HG03159 (cell line): ENCODE results near the gene HINT3.
"Not testable (repeated sequence)": the region's sequence is repeated elsewhere in the genome, so short reads cannot be mapped to it uniquely, and the experiment has no call there.

Experiments used
- ATAC-seq: cut with Tn5 transposase; IDR thresholded peaks from one replicate; pipeline ENCODE4 v1.9.1; 2021; ENCODE audit warnings: mild to moderate bottlenecking, moderate library complexity; ENCODE audit not compliant: unreplicated experiment

Gene HINT3

DNA sequence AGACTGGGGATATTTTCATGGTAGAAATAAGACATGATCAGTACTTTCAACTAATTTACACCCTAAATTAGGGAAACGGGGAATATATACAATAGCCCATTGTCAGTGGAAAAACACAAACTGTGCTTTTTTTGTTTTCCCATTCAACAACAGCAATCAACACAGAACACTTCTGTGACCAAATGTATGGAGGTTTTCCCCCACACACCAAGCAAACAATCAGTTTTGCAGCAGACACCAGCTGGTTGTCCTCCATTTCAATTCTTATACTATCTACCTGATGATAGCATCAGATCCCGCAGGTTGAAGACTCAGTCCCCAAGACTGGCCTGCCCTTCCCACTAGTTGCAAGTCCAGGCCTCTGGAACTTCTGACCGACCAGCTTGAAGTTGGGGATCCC lies 4.5 kb downstream of the HINT3 start:
- ATAC-seq: no peak

DNA sequence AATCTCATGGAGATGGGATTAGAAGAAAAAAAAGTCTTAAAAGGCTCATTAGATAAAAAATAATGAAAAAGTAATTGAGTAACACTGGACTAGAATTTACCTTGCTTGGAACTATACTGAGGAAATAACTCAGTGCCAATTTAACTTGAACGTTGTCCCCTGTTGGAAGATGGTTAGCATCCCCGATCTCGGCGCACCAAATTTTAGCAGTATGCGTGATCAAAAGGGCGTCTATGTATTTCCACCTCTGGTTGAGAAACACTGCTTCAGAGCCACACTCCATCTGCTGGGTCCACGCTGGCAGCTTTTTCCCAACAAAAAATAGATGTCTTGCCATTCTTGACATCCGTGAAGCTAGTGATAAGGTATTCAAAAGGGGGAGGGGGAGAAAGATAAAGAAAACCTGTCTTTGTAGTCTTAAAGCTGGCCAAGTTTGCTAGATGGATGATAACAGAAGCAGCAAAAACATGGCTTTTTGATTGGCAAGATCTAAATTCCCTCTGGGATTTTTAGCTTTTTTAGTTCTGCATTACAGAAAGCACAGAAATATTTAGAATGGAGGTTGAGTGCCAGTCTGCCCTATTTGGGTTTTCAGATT lies 6.4 kb downstream of the HINT3 start:
- ATAC-seq: no peak

DNA sequence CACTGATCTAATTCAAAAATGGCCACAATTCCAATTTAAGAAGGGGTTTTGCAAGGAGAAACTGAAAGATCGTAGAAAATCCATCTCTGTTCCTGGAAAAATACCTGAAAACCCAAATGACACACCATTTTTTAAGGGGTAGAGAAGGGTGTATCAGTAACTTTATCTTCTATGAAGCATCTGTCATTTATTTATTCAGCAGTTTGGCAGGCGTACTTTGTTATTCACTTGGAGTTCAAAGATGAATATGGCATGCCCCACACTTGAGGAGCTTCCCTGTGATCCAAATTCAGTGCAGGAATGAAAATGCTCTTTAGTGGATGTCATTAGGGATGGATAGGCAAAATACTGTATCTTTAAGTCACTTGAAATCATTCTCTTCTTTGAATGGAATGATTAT lies 7.2 kb downstream of the HINT3 start:
- no peak for ATAC-seq

DNA sequence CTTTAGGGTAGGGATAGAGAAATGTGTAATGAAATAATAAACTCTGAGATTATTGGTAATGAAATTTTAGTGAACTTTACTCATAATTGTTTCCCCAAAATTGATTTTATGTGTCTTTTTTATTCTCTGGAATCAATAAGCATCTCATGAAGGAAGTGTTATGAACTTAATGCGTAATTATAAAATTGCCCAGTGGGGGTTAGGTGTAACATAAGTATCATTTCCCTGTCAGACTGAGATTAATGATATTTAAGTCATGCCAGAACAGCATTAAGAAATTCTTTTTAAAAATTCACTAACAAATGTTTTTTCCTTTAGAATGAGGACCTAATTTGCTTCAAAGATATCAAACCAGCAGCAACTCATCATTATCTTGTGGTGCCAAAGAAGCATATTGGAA lies 10.0 kb downstream of the HINT3 start:
- no peak for ATAC-seq

DNA sequence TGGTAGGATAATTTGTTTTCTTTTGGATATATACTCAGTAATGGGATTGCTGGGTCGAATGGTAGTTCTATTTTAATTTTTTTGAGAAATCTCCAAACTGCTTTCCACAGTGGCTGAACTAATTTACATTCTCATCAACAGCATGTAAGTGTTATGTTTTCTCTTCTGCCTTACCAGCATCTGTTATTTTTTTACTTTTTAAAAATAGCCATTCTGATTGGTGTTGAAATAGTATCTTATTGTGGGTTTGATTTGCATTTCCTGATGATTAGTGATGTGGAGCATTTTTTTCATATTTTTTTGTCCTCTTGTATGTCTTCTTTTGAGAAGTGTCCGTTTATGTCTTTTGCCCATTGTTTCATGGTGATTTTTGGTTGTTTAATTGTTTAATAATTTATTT lies 11.9 kb downstream of the HINT3 start:
- no peak for ATAC-seq

DNA sequence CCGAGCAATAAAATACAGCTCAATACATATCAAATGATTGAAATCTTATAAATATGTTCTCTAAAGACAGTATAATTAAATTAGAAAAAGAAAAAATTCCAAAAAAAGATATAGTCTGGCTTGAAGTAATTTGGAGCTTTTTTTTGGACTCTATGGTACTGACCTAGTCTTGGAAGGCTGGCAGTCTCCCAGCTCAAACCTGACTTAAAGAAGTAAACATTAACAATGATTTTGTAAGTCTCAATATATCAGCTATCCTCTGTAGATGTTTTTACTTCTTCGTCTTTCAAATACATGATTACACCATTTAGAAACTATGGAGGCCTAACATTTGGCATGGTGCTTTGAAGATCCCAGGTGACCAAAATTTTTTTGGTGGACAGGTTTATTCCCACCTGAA lies 14.2 kb downstream of the HINT3 start:
- ATAC-seq: no peak

DNA sequence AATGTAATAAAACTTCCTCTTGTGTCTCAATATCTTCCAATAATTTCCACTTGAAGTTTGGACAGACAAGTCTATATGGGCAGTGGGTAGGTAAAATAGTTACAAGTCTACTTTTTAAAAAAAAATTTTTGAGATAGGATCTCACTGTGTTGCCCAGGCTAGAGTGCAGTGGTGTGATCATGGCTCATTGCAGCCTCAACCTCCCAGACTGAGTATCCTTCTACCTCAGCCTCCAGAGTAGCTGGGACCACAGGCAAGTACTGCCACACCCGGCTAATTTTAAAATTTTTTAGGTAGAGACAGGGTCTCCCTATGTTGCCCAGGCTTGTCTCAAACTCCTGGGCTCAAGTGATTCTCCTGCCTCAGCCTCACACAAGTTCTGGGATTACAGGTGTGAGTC lies 15.9 kb downstream of the HINT3 start:
- not testable (repeated sequence) for ATAC-seq

DNA sequence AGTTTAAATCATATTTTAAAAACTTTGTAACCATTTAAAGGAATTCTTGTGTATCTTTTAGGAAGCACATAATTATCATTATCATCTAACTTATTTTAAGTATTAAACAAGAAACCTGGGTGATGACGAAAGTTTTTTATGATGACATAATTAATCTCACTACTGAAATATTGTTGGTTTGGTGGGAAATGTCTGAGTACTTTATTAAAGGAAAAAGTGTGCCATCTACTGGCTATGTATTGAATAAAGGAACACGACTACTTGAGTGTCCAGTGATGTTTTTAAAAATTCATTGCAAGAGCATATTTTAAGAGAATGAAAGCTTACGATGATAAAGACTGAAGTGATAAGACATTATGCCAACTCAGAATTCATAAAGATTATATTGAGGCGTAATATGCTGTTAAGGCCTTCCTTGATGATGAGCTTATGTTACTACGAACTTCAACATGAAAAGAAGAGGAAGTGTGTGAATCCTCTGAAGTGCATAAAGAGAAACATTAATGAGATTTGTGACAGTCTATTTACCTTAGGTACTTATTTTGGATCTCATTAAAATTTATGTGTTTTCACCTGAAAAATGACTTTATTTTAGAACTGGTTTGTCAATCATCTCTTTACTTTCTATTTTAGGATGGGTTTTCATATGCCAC lies 17.8 kb downstream of the HINT3 start:
- ATAC-seq: peak; percentile 81

DNA sequence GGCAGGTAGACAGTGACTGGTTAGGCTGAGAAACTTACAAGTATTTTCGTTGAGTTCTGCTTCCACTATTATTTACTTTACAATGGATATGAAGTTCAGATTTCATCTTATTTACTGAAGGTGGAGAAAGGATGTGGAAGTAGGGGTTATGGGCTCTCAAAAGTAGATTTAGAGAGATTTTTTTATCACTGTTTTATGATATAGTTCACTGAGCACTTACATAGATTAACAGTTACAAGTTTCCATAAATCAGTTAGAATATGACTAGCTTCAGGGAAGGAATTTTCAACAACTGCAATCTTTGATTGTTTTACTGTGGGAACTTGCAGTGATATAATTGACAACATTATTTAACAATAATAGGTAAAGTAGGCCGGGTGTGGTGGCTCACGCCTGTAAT lies 22.5 kb downstream of the HINT3 start:
- ATAC-seq: no peak

DNA sequence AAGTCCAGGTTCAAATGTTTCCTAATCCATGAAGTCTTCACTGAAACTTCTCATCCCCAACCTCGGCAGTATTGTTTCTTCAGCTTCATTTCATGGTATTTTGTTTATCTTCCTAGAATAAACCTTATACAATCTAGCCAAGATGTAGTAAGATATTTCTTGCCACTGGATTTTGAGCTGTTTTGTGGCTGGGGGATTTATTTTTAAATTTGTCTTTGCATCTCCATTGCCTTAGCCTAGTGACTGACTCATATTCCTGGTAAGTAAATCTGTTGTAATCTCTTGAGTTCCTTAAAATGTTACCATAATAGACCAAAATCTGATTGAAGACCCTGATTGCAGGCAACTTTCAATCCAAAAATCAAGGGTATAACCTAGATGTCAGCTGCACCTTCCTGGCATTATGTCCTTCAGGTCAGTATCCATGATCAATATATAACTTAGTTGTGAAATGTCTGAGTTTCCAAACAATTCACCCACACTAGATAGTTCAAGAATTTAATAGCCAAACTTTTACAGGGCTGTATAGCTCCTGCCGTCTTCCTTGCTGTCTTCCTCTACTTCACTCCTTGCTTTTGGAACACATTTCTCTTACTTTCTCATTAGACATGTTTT lies 25.1 kb downstream of the HINT3 start:
- no peak for ATAC-seq

DNA sequence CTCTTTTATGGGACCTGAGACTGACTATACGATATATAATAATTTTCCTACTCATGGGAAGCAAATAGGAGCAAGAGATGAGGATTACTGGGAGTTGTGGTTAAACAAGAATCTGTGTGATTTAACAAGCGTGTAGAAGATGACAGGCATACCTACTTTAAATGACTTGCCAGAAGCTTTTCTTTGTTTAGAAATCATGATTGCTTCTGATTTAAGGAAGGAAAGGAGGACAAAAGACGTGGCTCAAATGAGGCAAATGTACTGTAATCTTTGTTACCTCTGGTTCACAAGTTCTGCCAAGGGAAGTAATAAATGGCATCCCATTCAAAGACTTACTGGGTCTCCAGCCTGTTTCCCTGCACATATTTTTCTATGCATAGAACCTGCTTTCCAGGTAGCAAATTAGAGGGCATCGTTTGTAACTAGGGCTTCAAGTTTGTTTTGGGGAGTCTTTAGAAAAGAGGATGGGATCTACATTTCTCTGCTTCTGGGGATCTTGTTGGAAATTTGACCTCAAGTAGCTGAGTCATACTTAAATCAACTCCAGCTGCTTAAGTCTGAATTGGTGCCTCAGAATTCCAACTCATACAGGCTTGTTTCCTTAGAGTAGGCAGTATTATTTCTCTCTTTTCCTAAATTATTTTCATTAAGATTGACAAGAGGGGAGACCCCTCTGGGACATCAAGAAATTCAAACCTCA lies 26.8 kb downstream of the HINT3 start:
- no peak for ATAC-seq

DNA sequence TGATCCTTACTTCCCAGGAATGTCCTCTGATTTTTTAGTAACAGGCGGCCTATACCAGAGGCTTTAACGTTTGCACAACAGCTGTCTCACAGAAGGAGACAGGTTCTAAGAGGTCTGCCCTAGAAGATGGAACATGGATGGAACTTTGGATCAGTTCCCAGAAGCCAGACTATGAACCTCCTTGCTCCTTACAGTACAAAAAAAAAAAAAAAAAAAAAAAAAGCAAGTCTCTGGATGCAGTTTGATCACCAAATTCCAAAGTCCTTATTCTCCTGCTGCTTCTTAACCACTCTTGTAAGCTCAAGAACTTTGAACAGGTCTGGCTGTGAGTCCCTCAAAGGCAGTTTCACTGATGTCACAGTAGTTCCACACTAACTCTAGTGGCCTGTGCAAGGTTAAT lies 27.7 kb downstream of the HINT3 start:
- ATAC-seq: no peak

DNA sequence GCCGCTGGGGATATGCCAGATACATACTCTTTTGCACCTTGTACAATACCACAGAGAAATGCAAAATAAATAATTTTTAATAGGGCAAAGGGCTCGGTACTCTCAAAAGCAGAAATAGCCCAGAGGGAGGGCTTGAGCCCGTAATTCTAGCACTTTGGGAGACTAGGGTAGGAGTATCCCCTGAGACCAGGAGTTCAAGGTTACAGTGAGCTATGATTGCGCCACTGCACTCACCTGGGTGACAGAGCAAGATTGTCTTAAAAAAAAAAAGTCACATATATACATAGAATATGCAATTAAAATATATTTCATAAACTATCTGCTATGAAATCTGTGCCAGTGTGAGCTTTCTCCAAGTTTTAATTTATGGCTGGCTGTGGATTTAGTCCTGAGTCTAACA lies 29.0 kb downstream of the HINT3 start:
- ATAC-seq: no peak

DNA sequence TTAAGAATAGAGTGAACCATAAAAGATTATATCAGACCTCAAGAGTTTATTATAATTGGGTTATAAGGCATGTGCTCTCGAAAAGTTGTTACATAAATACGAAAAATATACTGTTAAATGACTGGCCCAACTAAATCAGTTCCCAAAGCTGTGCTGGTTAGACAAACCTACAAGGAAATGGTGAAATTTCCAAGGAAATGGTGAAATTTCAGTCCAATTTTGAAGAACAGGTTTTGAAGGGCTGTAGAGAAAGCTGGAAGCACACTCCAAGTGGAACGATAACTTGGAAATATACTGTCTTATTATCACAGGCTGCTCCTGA lies 29.4 kb downstream of the HINT3 start:
- ATAC-seq: no peak

DNA sequence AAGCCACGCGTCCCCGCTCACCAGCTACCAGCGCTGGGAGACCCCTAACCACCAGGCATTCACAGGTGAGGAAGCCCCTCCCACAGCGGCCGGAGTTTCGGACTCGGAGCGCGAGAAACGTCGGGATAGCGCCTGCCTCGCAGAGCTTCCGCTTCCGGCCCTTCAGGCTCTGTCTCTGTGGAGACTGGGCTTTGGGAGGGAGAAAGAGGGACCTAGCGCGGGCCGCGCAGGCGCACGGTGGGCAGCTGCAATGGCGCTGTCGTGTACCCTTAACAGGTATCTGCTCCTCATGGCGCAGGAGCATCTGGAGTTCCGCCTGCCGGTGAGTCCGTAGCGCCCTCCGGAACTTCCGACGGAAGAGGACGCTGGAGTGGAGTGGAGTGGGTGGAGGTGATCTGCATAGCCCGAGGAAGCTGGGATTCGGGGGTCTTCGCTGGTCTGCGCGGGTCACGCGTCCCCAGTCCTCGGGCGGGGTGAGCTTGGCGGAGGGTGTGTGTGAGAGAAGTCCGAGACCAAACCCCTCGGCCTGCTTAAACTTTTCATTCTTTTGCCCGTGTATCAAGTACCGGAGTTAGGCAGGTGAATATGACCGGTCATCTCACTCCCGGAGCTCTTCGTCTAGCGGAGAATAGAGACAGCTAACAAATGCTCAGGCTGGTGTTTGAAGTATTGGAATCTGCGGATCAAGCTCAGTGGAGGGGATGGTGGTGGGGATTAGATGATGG lies 29.9 kb downstream of the HINT3 start, which contains the start of gene TRMT11:
TSS of gene TRMT11 (plus strand) at position 240 of the 725 bp plus-strand sequence. CDS start at position 251, 11 bp downstream.
- ATAC-seq: peak; percentile 95

DNA sequence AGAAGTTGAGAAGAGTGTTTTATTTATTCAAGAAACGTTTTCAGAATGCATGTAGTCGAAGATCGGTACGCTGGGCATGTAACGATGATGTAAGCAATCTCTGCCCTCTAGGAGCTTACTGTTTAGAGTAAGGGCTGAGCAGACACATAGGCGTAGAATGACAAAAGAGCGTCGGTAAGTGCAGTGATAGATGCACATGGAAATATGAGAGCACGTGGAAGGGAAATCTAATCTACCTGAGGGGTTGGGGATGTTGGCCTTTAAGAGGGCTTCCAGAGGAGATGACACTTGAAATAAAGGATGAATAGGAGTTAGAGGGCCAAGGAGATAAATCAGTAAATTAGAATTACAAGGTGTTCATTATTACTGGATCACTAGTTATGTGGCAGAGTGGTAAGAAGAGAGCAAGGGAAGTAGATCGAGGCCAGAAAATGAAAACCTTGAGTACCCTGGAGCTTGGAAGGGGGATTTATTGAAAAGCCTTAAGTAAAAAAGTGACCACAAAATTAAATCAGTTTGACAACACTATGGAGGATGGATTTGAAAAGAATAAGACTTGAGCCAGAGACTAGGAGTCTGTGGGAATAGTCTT lies 30.6 kb downstream of the HINT3 start:
- ATAC-seq: peak; percentile 31

DNA sequence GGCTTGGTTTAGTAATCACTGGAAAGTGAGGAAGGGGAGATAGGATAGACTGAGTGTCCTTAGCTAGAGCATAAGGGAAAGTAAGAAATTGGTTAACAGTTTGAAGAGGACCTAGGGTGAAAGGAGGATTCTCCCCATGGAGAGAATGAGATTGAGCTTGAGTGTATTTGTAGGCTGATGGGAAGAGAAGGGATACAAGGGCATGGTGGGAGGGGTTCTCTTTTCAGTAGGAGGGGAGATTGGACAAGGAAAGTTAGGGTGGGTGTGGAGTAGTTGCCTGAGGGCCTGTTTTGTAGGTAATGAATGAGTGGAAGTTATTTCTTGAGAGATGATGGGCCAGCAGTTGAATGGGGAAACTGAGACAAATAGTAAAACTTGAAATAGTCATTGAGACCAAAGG lies 31.7 kb downstream of the HINT3 start:
- no peak for ATAC-seq

DNA sequence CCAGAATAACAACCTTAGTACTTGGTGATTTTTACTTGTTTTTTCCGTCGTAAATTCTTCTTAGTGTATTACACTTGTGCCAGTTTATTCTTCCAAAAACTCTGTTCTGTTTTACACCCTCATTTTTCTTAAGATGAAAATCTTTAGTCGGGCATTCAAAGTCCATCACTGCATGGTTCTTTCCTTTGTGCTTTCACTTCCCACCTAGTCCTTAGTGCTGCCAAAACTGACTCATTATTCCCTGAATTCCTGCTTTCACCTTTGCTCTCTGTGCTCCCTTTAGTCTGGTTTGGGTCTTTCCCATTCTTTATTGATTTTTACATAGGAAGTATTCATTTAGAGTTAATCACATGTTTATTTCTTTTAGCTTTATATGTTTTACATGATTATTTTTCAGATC lies 33.1 kb downstream of the HINT3 start:
- ATAC-seq: no peak

DNA sequence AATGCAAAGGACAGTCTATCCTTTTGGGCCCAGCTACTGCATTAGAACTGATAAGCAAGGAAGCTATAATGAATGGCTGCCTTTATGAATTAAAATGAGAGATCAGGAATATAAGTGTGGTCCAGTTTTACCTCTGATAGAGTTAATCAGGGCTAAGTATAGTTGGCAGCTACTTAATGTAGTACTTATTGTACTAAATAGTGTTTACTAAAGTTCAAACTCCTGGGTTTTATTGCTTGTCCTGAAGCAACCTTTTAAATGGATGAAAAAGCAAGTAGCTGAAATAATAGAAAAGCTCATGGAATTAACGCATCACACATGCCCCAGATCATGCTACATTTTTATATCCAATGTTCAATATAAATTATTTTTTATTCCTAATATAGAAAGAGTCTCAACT lies 35.1 kb downstream of the HINT3 start:
- ATAC-seq: no peak

DNA sequence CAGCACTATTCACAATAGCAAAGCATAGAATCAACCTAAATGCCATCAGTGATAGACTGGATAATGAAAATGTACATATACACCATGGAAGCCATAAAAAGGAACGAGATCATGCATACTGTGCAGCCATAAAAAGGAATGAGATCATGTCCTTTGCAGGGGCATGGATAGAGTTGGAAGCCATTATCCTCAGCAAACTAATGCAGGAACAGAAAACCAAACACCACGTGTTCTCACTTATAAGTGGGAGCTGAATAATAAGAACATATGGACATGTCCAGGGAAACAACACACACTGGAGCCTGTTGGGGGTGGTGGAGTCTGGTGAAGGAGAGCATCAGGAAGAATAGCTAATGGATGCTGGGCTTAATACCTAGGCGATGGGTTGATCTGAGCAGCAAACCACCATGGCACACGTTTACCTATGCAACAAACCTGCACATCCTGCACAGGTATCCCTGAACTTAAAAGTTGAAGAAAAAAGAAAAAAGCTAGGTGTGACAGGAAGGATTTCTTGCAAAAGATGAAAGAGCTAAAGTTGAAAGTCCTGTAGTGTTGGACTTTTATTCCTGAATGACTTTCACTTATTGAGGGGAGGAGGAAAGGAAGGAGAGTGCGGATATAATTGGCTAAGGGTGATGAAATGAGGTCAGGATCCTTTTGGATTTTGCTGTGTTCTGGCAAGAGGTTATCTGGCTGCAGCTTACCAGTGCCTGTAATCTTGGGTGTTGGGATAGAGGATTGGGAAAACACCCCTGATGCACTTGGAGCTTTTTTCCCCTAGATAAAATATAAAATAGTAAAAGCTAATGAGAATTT lies 38.3 kb downstream of the HINT3 start:
- no peak for ATAC-seq
